ENCODE data around the gene TRHDE. TPM values are rescaled to one million over a fixed set of nuclear protein-coding genes. Genes with fewer than 3 reads are reported as not detected.

TRHDE gene
- polyA plus RNA-seq, 1 donor from 2014 or later = 20.6 TPM

GRCh38 chr12:72499244-72499643 is 227.1 kb downstream of the TRHDE start:
- Histone ChIP-seq H3K4me3 (ENCODE audit: low read length) (no peak overlapping the region), H3K27ac (ENCODE audit: low read length) (no peak overlapping the region), H3K9ac (ENCODE audit: low read length) (no peak overlapping the region), H3K79me2 (replicated peaks; ENCODE audit: insufficient read depth, low read length) (no peaks in the 10 kb centered on the region), H3K36me3 (ENCODE audit: insufficient read depth, low read length) (no peaks in the 10 kb centered on the region), H3K9me3 (ENCODE audit: low read length) (no peaks in the 10 kb centered on the region), H4K20me1 (ENCODE audit: insufficient read depth) (no peaks in the 10 kb centered on the region), H2AFZ (ENCODE audit: low read depth, low read length) (no peak overlapping the region), H3K4me2 (ENCODE audit: low read length) (no peak overlapping the region), H3K9me2 (ENCODE audit: insufficient read depth, low read length) (no peaks in the 10 kb centered on the region), H3K27me3 (ENCODE audit: insufficient read depth, low read depth, low read length) (no peaks in the 10 kb centered on the region), H3F3A (ENCODE audit: insufficient read depth, low read length, poor library complexity, severe bottlenecking) (no peaks in the 10 kb centered on the region)
- TF ChIP-seq RAD21 (conservative IDR thresholded peaks at IDR 0.05) (no peak), TAF1 (IDR thresholded peaks at IDR 0.05; ENCODE audit: low read depth) (no peak), POLR2AphosphoS5 (IDR thresholded peaks at IDR 0.05) (no peak), CTCF (IDR thresholded peaks at IDR 0.05; ENCODE audit: poor library complexity, severe bottlenecking) (no peak), EZH2 (IDR thresholded peaks at IDR 0.05; ENCODE audit: borderline replicate concordance, insufficient read depth, low read length, poor library complexity, severe bottlenecking) (no peak), MXI1 (conservative IDR thresholded peaks at IDR 0.05; ENCODE audit: poor library complexity, severe bottlenecking) (no peak), EP300 (conservative IDR thresholded peaks at IDR 0.05; ENCODE audit: poor library complexity, severe bottlenecking) (no peak), SMC3 (conservative IDR thresholded peaks at IDR 0.05; ENCODE audit: poor library complexity) (no peak), REST (IDR thresholded peaks at IDR 0.05; ENCODE audit: borderline replicate concordance) (no peak)

GRCh38 chr12:72502546-72502945 is 230.4 kb downstream of the TRHDE start:
- Histone ChIP-seq H3K9me2 (ENCODE audit: insufficient read depth, low read length) (no peaks in the 10 kb centered on the region), H3K9me3 (ENCODE audit: low read length) (no peaks in the 10 kb centered on the region), H3K9ac (ENCODE audit: low read length) (no peak overlapping the region), H3K4me2 (ENCODE audit: low read length) (no peak overlapping the region), H2AFZ (ENCODE audit: low read depth, low read length) (no peak overlapping the region), H4K20me1 (ENCODE audit: insufficient read depth) (no peaks in the 10 kb centered on the region), H3F3A (ENCODE audit: insufficient read depth, low read length, poor library complexity, severe bottlenecking) (no peaks in the 10 kb centered on the region), H3K4me3 (ENCODE audit: low read length) (no peak overlapping the region), H3K36me3 (ENCODE audit: insufficient read depth, low read length) (no peaks in the 10 kb centered on the region), H3K27me3 (ENCODE audit: insufficient read depth, low read depth, low read length) (no peaks in the 10 kb centered on the region), H3K27ac (ENCODE audit: low read length) (no peak overlapping the region), H3K79me2 (replicated peaks; ENCODE audit: insufficient read depth, low read length) (no peaks in the 10 kb centered on the region)
- TF ChIP-seq RAD21 (conservative IDR thresholded peaks at IDR 0.05) = no peak
- TF ChIP-seq MXI1 (conservative IDR thresholded peaks at IDR 0.05; ENCODE audit: poor library complexity, severe bottlenecking) = no peak
- TF ChIP-seq POLR2AphosphoS5 (IDR thresholded peaks at IDR 0.05) = no peak

- no peaks in the 10 kb centered on the region for H3K9me3 ChIP-seq (ENCODE audit: low read length)
- no peak overlapping the region for H2AFZ ChIP-seq (ENCODE audit: low read depth, low read length)
- no peak overlapping the region for H3K27ac ChIP-seq (ENCODE audit: low read length)
- H3F3A ChIP-seq (ENCODE audit: insufficient read depth, low read length, poor library complexity, severe bottlenecking) = no peaks in the 10 kb centered on the region
- H3K9ac ChIP-seq (ENCODE audit: low read length) = no peak overlapping the region
- no peaks in the 10 kb centered on the region for H3K27me3 ChIP-seq (ENCODE audit: insufficient read depth, low read depth, low read length)
- no peak overlapping the region for H3K4me3 ChIP-seq (ENCODE audit: low read length)
- TF ChIP-seq RAD21 (conservative IDR thresholded peaks at IDR 0.05) (no peak), EZH2 (IDR thresholded peaks at IDR 0.05; ENCODE audit: borderline replicate concordance, insufficient read depth, low read length, poor library complexity, severe bottlenecking) (no peak), REST (IDR thresholded peaks at IDR 0.05; ENCODE audit: borderline replicate concordance) (no peak), TAF1 (IDR thresholded peaks at IDR 0.05; ENCODE audit: low read depth) (no peak), CTCF (IDR thresholded peaks at IDR 0.05; ENCODE audit: poor library complexity, severe bottlenecking) (no peak), SMC3 (conservative IDR thresholded peaks at IDR 0.05; ENCODE audit: poor library complexity) (no peak), MXI1 (conservative IDR thresholded peaks at IDR 0.05; ENCODE audit: poor library complexity, severe bottlenecking) (no peak)
- H3K4me2 ChIP-seq (ENCODE audit: low read length) = no peak overlapping the region
- no peaks in the 10 kb centered on the region for H3K79me2 ChIP-seq (replicated peaks; ENCODE audit: insufficient read depth, low read length)
- no peaks in the 10 kb centered on the region for H3K36me3 ChIP-seq (ENCODE audit: insufficient read depth, low read length)
- H4K20me1 ChIP-seq (ENCODE audit: insufficient read depth) = no peaks in the 10 kb centered on the region
- H3K9me2 ChIP-seq (ENCODE audit: insufficient read depth, low read length) = no peaks in the 10 kb centered on the region
Observed at GRCh38 chr12:72505227-72505626, 233.1 kb downstream of the TRHDE start.
